PFSK-1 (cell line): Measurements from ENCODE around the gene WDR20.

Experiments
- FOXP2 ChIP-seq: optimal IDR thresholded peaks from 2 replicates; pipeline ENCODE3; 2011; ENCODE audit warnings: borderline replicate concordance, control low read depth, inconsistent platforms; ENCODE audit not compliant: insufficient read depth; ENCODE audit errors: extremely low read length, extremely low read depth
- POLR2AphosphoS5 ChIP-seq: IDR thresholded peaks from 2 replicates; pipeline ENCODE4 v1.6.1; 2012; ENCODE audit warnings: low read depth, mild to moderate bottlenecking, control low read depth, low read length, moderate library complexity
- SIN3A ChIP-seq: IDR thresholded peaks from 2 replicates; pipeline ENCODE4 v1.6.1; 2012; ENCODE audit warnings: mild to moderate bottlenecking, low read length, moderate library complexity, borderline replicate concordance; ENCODE audit not compliant: insufficient read depth
- TAF1 ChIP-seq: IDR thresholded peaks from 2 replicates; pipeline ENCODE4 v1.6.1; 2012; ENCODE audit warnings: low read length, control low read depth, borderline replicate concordance; ENCODE audit not compliant: insufficient read depth
- TF ChIP-seq, protein P1 (sequence below), 2 experiments: IDR thresholded peaks; 2 replicates each; pipeline versions ENCODE4 v1.6.1 to v1.8.0; 2011 to 2012; ENCODE audit warnings: low read depth in 2 of 2, low read length in 2 of 2, control low read depth in 1 of 2, inconsistent platforms in 1 of 2, mild to moderate bottlenecking in 1 of 2, moderate library complexity in 1 of 2; ENCODE audit not compliant: insufficient read depth in 1 of 2

WDR20 gene

DNA sequence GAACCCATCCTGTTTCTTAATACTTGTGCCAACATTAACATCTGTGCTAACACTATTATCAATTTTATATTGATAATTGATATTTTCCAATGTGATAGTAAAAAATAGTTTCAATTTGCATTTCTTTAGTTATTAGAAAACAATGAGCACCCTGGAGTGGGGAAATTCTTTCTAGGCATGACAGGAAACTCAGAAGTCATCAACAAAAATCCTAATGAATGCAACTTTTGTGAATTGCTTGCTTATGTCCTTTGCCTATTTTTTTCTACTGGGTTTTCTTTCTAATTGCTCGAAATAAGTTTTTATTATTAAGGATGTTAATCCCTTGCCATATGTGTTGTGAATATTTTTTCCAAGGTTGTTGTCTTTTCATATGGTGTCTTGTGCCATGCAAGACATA, 18.1 kb upstream of the WDR20 start:
- TF ChIP-seq POLR2AphosphoS5 (no peak), TAF1 (no peak)

DNA sequence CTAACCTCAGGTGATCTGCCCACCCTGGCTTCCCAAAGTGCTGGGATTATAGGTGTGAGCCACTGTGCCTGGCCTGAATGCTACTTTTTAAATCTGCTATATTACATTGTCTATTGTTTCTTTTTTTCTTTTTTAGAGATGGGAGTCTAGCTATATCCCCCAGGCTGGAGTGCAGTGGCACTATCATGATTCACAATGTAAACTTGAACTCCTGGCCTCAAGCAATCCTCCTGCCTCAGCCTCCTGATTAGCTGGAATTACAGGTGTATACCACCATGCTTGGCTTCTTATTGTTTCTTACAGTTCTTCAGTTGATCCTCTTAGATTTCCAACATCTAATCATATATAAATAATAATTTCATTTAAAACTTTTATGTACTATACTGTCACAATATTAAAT, 15.3 kb upstream of the WDR20 start:
- no peak for TF ChIP-seq SIN3A
- TF ChIP-seq, protein P1, sequence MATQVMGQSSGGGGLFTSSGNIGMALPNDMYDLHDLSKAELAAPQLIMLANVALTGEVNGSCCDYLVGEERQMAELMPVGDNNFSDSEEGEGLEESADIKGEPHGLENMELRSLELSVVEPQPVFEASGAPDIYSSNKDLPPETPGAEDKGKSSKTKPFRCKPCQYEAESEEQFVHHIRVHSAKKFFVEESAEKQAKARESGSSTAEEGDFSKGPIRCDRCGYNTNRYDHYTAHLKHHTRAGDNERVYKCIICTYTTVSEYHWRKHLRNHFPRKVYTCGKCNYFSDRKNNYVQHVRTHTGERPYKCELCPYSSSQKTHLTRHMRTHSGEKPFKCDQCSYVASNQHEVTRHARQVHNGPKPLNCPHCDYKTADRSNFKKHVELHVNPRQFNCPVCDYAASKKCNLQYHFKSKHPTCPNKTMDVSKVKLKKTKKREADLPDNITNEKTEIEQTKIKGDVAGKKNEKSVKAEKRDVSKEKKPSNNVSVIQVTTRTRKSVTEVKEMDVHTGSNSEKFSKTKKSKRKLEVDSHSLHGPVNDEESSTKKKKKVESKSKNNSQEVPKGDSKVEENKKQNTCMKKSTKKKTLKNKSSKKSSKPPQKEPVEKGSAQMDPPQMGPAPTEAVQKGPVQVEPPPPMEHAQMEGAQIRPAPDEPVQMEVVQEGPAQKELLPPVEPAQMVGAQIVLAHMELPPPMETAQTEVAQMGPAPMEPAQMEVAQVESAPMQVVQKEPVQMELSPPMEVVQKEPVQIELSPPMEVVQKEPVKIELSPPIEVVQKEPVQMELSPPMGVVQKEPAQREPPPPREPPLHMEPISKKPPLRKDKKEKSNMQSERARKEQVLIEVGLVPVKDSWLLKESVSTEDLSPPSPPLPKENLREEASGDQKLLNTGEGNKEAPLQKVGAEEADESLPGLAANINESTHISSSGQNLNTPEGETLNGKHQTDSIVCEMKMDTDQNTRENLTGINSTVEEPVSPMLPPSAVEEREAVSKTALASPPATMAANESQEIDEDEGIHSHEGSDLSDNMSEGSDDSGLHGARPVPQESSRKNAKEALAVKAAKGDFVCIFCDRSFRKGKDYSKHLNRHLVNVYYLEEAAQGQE (IDR thresholded peaks at IDR 0.05; ENCODE audit: insufficient read depth in 1 of 2, low read depth in 2 of 2, low read length in 2 of 2), result no peak
- no peak for TF ChIP-seq POLR2AphosphoS5
- no peak for TF ChIP-seq TAF1
- no peak for TF ChIP-seq FOXP2

DNA sequence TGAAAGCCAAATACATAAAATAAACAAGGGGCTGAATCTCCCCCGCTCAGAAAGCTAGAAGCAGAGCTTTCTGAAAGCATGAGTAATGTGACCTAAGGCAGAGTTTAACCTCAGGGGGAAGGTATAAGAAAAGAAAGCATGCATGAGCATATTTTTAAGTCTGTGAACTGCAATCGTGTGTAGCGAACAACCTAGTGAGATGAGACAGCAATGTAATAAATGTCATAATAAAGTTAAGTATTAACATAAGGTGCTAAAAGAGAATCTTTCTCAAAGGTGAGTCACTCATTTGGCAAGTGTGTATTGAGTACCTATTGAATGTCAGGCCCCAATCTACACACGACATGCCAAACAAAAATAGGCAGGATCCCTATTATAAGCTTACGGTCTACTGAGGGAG, 14.2 kb upstream of the WDR20 start:
- TF ChIP-seq TAF1 (no peak), FOXP2 (no peak), POLR2AphosphoS5 (no peak), SIN3A (no peak)
- TF ChIP-seq, protein P1 (IDR thresholded peaks at IDR 0.05; ENCODE audit: insufficient read depth in 1 of 2, low read depth in 2 of 2, low read length in 2 of 2), result no peak

DNA sequence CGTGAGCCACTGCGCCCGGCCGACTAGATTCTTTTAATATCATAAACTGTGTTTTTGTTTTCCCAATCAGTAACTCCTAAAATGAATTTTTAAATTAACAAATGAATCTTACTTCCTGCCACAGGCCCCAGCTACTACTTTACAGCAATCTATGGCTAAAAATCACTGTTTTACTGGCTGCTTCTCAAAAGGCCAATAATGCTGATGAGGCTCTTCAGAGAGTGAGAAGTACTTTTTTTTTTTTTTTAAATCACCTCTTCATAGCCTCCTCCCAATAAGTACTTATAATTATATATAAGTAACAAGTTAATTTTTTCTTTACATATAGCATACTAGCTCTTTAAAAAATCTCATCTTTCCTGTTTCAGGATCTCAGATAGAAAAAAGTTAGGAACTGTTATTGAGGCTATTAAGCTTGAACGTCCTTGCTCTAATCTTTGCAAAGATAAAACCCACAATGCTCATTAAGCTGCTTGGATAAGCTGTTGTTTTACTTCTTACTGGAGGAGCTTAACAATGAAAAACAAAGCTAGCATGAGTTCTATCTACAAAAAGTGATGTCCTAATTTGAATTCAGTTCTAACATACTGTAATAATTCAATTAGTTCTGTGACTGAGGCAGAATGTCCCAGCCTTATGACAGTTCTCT, 12.8 kb upstream of the WDR20 start:
- TF ChIP-seq SIN3A (no peak), FOXP2 (no peak), TAF1 (no peak), POLR2AphosphoS5 (no peak)
- TF ChIP-seq, protein P1 (IDR thresholded peaks at IDR 0.05; ENCODE audit: insufficient read depth in 1 of 2, low read depth in 2 of 2, low read length in 2 of 2), result no peak

DNA sequence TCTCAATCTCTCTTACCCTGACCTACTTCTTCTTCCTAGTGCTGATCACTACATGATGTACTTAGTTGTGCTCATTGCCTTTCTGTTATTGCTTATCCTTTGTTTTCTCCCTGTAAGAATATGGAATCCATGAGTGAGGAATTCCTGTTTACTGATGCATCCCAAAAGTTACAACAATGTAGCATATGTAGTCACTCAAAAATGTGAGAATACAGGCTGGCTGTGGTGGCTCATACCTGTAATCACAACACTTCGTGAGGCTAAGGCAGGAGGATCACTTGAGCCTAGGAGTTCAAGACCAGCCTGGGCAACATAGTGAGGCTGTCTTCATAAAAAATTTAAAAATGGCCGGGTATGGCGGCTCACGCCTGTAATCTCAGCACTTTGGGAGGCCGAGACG, 8.0 kb upstream of the WDR20 start:
- TF ChIP-seq TAF1 (no peak), FOXP2 (no peak), POLR2AphosphoS5 (no peak), SIN3A (no peak)
- TF ChIP-seq, protein P1 (IDR thresholded peaks at IDR 0.05; ENCODE audit: insufficient read depth in 1 of 2, low read depth in 2 of 2, low read length in 2 of 2), result no peak
